GM18907 (cell line): ENCODE results near the gene EYS.

Experiments used
- ATAC-seq: cut with Tn5 transposase; IDR thresholded peaks from one replicate; pipeline ENCODE4 v1.9.1; 2021; ENCODE audit warnings: mild to moderate bottlenecking, moderate library complexity; ENCODE audit not compliant: unreplicated experiment

EYS gene

GRCh38 chr6:64874776-64875175, 832.2 kb downstream of the EYS start:
- no peak for ATAC-seq

GRCh38 chr6:64872633-64873032, 834.4 kb downstream of the EYS start:
- ATAC-seq: no peak

- ATAC-seq: no peak
Measured at GRCh38 chr6:64861039-64861651, 845.9 kb downstream of the EYS start.

- no peak for ATAC-seq
Measured at GRCh38 chr6:64860203-64860602, 846.8 kb downstream of the EYS start.

GRCh38 chr6:64850121-64850520, 856.9 kb downstream of the EYS start:
- no peak for ATAC-seq

- no peak for ATAC-seq
Measured at GRCh38 chr6:64848467-64848866, 858.6 kb downstream of the EYS start.

- no peak for ATAC-seq
Measured at GRCh38 chr6:64847396-64847795, 859.6 kb downstream of the EYS start.

GRCh38 chr6:64838726-64839125, 868.3 kb downstream of the EYS start:
- no peak for ATAC-seq

- ATAC-seq: no peak
Measured at GRCh38 chr6:64831680-64832079, 875.3 kb downstream of the EYS start.

GRCh38 chr6:64817525-64817924, 889.5 kb downstream of the EYS start:
- ATAC-seq: no peak

GRCh38 chr6:64815718-64816117, 891.3 kb downstream of the EYS start:
- ATAC-seq: no peak

GRCh38 chr6:64812138-64812537, 894.9 kb downstream of the EYS start:
- ATAC-seq: no peak

GRCh38 chr6:64811119-64811518, 895.9 kb downstream of the EYS start:
- no peak for ATAC-seq

GRCh38 chr6:64807785-64808184, 899.2 kb downstream of the EYS start:
- no peak for ATAC-seq

GRCh38 chr6:64803470-64804166, 903.4 kb downstream of the EYS start:
- ATAC-seq: no peak

GRCh38 chr6:64792534-64792933, 914.5 kb downstream of the EYS start:
- ATAC-seq: no peak

GRCh38 chr6:64789476-64789875, 917.5 kb downstream of the EYS start:
- no peak for ATAC-seq

GRCh38 chr6:64786736-64787135, 920.3 kb downstream of the EYS start:
- no peak for ATAC-seq

GRCh38 chr6:64782877-64783276, 924.1 kb downstream of the EYS start:
- no peak for ATAC-seq

- no peak for ATAC-seq
Measured at GRCh38 chr6:64777941-64778785, 928.9 kb downstream of the EYS start.

- ATAC-seq: no peak
Measured at GRCh38 chr6:64776359-64776758, 930.7 kb downstream of the EYS start.

GRCh38 chr6:64774881-64775280, 932.1 kb downstream of the EYS start:
- no peak for ATAC-seq
